GM23248 (cell line): Measurements from ENCODE around the gene ALPK1.

Source experiments
- EZH2 ChIP-seq: fragments of 200-600 bp; sonication (generic); IDR thresholded peaks from 2 replicates; pipeline ENCODE4 v1.6.1; 2018; ENCODE audit warnings: antibody characterized with exemption, mild to moderate bottlenecking; ENCODE audit not compliant: insufficient read depth, poor library complexity, severe bottlenecking
- EZH2phosphoT487 ChIP-seq: fragments of 200-600 bp; sonication (generic); IDR thresholded peaks from 2 replicates; pipeline ENCODE4 v1.6.1; 2018; ENCODE audit warnings: antibody characterized with exemption, moderate library complexity, mild to moderate bottlenecking, low read depth; ENCODE audit not compliant: insufficient read depth

GRCh38 chr4:112318239-112319142 lies 21.3 kb downstream of the ALPK1 start:
- TF ChIP-seq EZH2 = no peak
- TF ChIP-seq EZH2phosphoT487 = no peak
